ENCODE results near the gene ORC1.

ORC1 gene

DNA sequence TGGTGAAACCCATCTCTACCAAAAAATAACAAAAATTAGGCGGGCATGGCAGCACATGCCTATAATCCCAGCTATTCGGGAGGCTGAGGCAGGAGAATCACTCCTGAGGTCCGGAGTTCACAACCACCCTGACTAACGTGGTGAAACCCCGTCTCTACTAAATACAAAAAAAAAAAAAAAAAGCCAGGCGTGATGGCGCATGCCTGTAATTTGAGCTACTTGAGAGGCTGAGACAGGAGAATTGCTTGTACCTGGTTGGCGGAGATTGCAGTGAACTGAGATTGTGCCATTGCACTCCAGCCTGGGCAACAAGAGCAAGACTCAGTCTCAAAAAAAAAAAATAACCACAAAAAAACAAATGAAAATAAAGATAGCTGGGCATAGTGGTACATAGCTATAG lies 80.5 kb downstream of the ORC1 start:
- H3K9me3 ChIP-seq (ENCODE audit: control insufficient read depth, low read length), result no peaks in the 10 kb centered on the region

More for the DNA sequence above, 80.5 kb downstream of the ORC1 start:
- Histone ChIP-seq H3K4me1 (ENCODE audit: control insufficient read depth, insufficient read depth, low read length) (no peaks in the 10 kb centered on the region), H3K27me3 (ENCODE audit: control insufficient read depth, insufficient read depth, low read length, poor library complexity, severe bottlenecking) (no peaks in the 10 kb centered on the region), H3K36me3 (ENCODE audit: control insufficient read depth, insufficient read depth, low read length) (no peaks in the 10 kb centered on the region), H3K27ac (ENCODE audit: insufficient read depth, low read depth, low read length, poor library complexity, severe bottlenecking) (no peak overlapping the region), H3K4me3 (ENCODE audit: insufficient read depth, low read depth, low read length) (no peak overlapping the region)
- whole genome bisulfite sequencing, 2 experiments, result 91% methylated on average over 7 to 8 of the region's 8 CpGs

Data from ectodermal cell (in vitro differentiated cells).